NCI-H2171 treated with DMSO at 0.1 percent for 48 hours (cell line): Measurements from ENCODE around the gene PLAC1.

Source experiments
- DNase-seq: peaks from one replicate; lab custom pipeline; 2025; lab: John Stamatoyannopoulos, UW

The PLAC1 gene

GRCh38 chrX:134658002-134658759 lies at the start of gene PLAC1:
TSS of gene PLAC1 (minus strand) at chrX:134658471. CDS start at chrX:134566682, 91,789 bp downstream.
- peak; percentile 6 for DNase-seq

DNA sequence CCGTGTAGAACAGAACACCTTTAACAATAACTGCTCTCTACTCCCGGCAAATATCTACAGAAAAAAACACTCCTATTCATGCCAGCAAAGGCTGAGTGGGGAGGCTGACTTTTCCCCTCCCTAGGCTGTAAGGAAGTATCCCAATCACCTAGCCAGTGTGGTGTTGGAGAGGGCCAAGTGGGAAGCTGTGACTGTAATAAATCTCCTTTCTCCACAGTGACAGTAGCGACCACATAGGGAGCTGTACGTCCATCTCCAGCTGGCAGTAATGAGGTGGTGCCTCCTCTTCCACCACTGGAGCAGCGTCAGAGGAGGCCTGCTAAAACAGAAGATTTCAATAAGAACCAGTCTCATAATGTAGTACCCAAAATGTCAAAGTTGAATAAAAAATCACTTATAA lies 47.9 kb upstream of the PLAC1 start:
- no peak for DNase-seq

GRCh38 chrX:134695999-134696398 lies 37.7 kb upstream of the PLAC1 start:
- DNase-seq = no peak

DNA sequence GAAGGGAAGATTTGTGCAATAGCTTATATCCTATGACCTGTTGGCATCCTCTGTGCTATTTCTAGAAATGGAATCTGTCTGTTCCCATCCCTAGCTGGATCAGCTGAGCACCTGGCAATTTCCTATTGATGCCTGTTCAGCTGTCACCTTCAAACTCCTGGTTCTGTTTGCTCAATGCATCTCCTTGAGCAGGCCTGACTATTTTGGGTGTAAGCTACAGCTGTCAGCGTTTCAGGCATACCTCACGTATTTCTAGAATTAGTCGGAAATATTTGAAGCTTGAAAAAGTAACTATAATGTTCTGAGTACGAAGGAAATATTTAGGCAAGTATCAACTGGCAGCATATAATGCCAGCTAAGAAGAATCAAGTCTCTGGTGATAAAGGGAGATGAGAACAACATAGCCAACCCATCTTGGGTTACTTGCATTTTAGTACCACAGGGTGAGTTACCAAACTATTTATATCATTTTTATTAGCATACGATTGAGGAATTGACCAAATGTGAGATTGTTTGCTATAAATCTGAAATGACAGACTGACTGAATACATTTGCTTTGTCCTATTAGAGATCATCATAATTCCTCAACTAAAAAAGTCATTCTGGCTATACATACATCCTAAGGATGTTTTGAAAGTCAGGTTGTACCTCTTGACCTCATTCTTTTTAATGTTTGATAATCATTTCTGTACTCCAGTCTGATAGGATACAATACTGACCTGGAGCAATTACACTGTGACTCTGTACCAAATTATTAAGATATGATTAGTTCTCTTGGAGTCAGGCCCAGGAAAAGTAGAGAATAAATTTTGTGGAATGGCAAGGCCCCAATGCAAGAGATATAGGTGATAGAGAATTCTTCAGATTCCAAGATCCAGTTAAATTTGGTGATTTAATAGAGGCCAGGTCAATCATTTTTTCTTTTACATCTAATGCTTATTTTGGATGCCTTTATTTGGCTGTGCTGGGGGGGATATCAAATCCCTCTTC lies 36.4 kb upstream of the PLAC1 start:
- DNase-seq = no peak

GRCh38 chrX:134693644-134694043 lies 35.4 kb upstream of the PLAC1 start:
- DNase-seq = no peak

GRCh38 chrX:134692990-134693389 lies 34.7 kb upstream of the PLAC1 start:
- no peak for DNase-seq

DNA sequence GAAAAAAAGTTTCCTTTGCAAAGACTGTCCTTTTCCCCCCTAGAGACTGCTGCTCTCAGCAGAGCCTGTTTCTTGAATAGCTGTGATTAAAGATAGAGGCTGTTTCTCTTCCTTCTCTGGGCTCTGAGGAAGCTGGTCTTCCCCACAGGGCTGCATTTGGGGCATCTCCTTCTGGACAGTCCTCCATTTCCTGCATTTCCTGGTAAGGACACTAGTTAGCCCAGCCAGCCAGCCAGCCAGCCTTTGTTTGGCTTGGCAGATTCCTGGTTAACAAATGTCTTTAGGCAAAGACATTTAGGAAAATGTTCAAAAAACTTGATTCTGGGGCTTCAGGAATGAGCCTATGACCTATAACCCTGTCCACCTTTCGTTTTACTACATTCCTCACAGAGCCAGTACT lies 34.0 kb upstream of the PLAC1 start:
- DNase-seq = no peak

GRCh38 chrX:134691453-134691852 lies 33.2 kb upstream of the PLAC1 start:
- no peak for DNase-seq

DNA sequence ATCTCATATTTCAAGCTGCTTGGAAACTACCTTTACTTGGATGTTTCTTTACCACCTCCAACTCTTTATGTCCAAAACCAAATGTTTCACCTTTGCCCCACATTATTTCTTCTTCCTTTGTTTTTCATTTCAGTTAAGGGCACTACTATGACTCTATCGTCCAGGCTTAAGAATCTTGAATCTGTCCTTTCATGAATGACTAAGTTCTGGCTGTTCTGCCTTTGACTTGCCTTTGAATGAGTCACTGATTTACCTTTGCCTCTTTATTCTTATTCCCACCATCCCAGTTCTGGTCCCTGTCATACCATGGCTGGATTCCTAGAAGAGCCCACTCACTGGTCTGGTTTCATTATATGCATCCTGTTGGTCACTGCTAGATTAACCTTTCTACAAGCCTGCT lies 30.6 kb upstream of the PLAC1 start:
- DNase-seq = no peak

DNA sequence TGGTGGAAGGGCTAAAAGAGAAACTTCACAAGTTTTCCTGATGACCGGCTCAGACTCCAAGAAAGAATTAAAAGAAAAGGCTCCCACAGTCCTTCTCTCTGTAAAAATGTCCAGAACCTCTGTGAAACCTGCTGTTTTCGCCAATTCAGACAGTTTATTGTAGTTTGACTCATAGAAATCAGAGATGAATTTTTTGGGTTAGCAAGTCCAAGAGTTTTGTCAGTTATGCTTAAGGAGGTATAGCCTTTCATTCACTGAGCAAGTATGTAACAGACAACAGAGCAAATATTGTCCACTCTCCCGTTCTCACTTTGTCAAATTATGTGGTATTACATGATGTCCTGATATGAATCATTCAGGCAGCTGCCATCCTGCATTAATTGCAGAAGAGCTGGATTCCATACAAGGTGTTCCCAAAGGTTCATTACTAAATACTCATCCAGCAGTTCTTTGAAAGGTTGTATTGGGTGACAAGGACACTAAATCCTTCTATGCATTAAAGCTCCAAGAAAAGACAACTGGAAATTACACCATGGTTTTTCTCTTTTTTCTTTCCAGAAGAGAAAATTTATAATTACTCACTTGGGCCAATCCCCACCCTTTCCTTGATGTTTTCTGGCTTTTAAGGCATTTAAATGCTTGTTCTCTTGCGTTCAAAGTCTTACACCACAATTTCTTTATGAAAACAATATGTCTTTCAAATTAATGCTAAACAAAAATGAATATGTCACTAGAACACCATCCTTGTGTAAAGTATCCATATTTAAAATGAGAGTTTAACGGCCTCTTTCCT lies 30.0 kb upstream of the PLAC1 start:
- no peak for DNase-seq

- peak; percentile 35 for DNase-seq
Measured at GRCh38 chrX:134685668-134686067, 27.4 kb upstream of the PLAC1 start.

- DNase-seq = peak; percentile 90
Measured at GRCh38 chrX:134684956-134685355, 26.7 kb upstream of the PLAC1 start.

DNA sequence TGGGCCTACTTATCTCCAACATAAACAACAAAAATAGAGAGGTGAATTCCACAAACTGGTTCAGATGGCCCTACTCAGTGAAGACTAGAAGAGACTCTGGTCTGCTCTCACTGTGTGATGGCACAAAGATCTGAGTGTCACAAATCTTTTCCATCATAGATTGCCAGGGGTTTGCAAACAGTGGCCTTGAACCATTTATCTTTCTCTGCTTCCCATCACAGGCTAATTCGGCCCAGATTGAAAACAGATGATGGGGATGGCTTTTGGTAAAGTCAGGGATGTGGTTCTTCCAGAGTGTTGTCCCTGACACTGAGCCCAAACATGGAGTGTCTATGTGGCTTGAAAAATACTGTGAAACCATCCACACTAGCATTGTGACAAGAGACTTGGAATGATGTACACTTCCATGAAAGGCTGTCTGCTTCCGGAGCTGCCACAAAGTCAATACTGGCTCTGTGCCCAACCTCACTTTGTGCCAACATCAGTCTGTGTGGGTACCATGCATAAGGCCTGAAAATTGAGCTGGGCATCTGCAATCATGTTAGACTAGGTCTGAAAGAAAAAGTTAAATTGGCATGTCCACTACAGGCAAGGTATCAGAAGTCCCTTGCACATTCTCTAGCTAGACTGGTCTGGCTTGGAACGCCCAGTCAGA lies 25.2 kb upstream of the PLAC1 start:
- DNase-seq = peak; percentile 55

- no peak for DNase-seq
Measured at GRCh38 chrX:134682081-134682480, 23.8 kb upstream of the PLAC1 start.

- DNase-seq = no peak
Measured at GRCh38 chrX:134679644-134680043, 21.4 kb upstream of the PLAC1 start.

DNA sequence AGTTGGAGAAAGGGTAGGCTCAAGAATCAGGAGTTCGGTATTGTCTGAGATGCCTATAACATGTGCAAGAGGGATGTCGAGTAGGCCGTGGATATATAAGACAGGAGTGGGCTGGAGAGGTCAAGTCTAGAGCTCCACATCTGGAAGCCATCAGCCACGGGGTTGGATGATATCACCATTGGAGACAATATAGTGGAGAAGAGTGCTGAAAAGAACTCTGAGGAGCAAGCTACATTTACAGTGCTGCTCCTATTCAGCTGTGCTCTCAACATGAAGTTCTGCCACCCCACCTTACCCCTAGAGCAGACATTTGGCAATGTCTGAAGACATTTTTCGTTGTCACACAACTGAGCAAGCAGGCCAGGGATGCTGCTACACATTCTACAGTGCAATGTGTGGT lies 20.9 kb upstream of the PLAC1 start:
- DNase-seq = no peak

GRCh38 chrX:134677332-134677731 lies 19.1 kb upstream of the PLAC1 start:
- no peak for DNase-seq

GRCh38 chrX:134676436-134676835 lies 18.2 kb upstream of the PLAC1 start:
- no peak for DNase-seq

GRCh38 chrX:134673123-134673522 lies 14.9 kb upstream of the PLAC1 start:
- no peak for DNase-seq

DNA sequence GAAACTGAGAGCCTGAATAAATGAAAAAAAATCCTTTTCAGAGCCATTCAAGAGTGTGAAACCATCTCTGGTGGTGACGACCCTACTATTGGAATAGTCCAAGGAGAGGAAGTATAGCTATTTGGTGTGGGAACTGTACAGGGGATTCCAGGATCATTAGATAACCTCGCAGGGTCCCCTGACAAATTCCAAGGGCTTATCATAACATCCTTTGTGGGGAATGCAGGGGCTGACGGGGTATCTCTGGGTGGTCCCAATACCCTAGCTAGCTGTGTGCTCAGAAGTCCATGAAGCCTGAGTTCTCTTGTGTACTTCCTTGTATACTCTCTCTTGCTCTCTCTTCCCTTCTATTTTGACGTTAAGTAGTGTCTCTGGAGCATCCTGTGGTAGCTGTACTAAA lies 13.8 kb upstream of the PLAC1 start:
- DNase-seq = no peak

DNA sequence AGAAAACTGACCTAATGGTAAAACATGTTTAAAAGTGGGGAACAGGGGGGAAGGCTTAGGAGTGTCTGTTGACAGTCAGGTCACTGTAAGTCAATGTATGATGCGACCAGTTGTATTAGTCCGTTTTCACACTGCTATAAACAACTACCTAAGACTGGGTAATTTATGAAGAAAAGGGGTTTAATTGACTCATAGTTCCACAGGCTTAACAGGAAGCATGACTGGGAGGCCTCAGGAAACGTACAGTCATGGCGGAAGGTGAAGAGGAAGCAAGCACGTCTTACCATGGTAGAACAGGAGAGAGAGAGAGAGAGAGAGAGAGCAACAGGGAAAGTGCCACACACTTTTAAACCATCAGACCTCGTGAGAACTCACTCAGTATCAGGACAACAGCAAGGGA lies 13.0 kb upstream of the PLAC1 start:
- DNase-seq = no peak
